HG03139 (cell line): ENCODE results near the gene HP1BP3.
A peak's percentile ranks its signal among the peaks of the same experiment; 100 is the strongest.
"Not testable (repeated sequence)": the region's sequence is repeated elsewhere in the genome, so short reads cannot be mapped to it uniquely, and the experiment has no call there.

Source experiments
- ATAC-seq: cut with Tn5 transposase; IDR thresholded peaks from one replicate; pipeline ENCODE4 v1.9.1; 2021; ENCODE audit not compliant: unreplicated experiment

Gene HP1BP3

GRCh38 chr1:20787029-20787839 lies at the start of gene HP1BP3:
TSS of gene HP1BP3 (minus strand) at chr1:20787307. CDS start at chr1:20780440, 6,867 bp downstream.
- ATAC-seq: peak; percentile 48

GRCh38 chr1:20836230-20836629 lies 49.1 kb upstream of the HP1BP3 start:
- ATAC-seq: no peak

GRCh38 chr1:20834780-20835179 lies 47.7 kb upstream of the HP1BP3 start:
- no peak for ATAC-seq

- no peak for ATAC-seq
Observed at GRCh38 chr1:20834192-20834591, 47.1 kb upstream of the HP1BP3 start.

- no peak for ATAC-seq
Observed at GRCh38 chr1:20830378-20830777, 43.3 kb upstream of the HP1BP3 start.

GRCh38 chr1:20829946-20830345 lies 42.8 kb upstream of the HP1BP3 start:
- no peak for ATAC-seq

GRCh38 chr1:20829531-20829930 lies 42.4 kb upstream of the HP1BP3 start:
- ATAC-seq: no peak

GRCh38 chr1:20823845-20824244 lies 36.7 kb upstream of the HP1BP3 start:
- no peak for ATAC-seq

- no peak for ATAC-seq
Observed at GRCh38 chr1:20821466-20821865, 34.4 kb upstream of the HP1BP3 start.

- no peak for ATAC-seq
Observed at GRCh38 chr1:20819818-20820217, 32.7 kb upstream of the HP1BP3 start.

GRCh38 chr1:20814534-20814871 lies 27.4 kb upstream of the HP1BP3 start:
- ATAC-seq: no peak

- ATAC-seq: no peak
Observed at GRCh38 chr1:20811916-20812315, 24.8 kb upstream of the HP1BP3 start.

- no peak for ATAC-seq
Observed at GRCh38 chr1:20793236-20793635, 6.1 kb upstream of the HP1BP3 start.

- no peak for ATAC-seq
Observed at GRCh38 chr1:20792196-20792595, 5.1 kb upstream of the HP1BP3 start.

GRCh38 chr1:20790785-20791184 lies 3.7 kb upstream of the HP1BP3 start:
- ATAC-seq: no peak

GRCh38 chr1:20789598-20789997 lies 2.5 kb upstream of the HP1BP3 start:
- ATAC-seq: not testable (repeated sequence)

GRCh38 chr1:20787840-20788795 lies 1.0 kb upstream of the HP1BP3 start:
- ATAC-seq: no peak

- peak; percentile 71 for ATAC-seq
Observed at GRCh38 chr1:20786253-20787028, 666 bp downstream of the HP1BP3 start.

GRCh38 chr1:20785907-20786252 lies 1.2 kb downstream of the HP1BP3 start:
- ATAC-seq: no peak

- ATAC-seq: no peak
Observed at GRCh38 chr1:20775700-20776099, 11.4 kb downstream of the HP1BP3 start.

GRCh38 chr1:20771780-20772179 lies 15.3 kb downstream of the HP1BP3 start:
- no peak for ATAC-seq
